Stimulated activated CD8-positive, alpha-beta memory T cell treated with anti-CD3 and anti-CD28 coated beads, Interleukin-15, amount 100 ng/mL, for 48 hours (primary cell): ENCODE results near the gene PRRX1.

Source experiments
- DNase-seq, 2 donors: peaks; one replicate each; pipeline ENCODE4 v3.0.0-alpha.2; 2020; ENCODE audit warnings: low read depth in 2 of 2

PRRX1 gene

GRCh38 chr1:170769691-170770090 is 105.8 kb downstream of the PRRX1 start:
- DNase-seq, result no peak

GRCh38 chr1:170770254-170770653 is 106.3 kb downstream of the PRRX1 start:
- DNase-seq, result no peak

- DNase-seq, result no peak
These were observed 112.3 kb downstream of the PRRX1 start for GRCh38 chr1:170776252-170776651.

- no peak for DNase-seq
These were observed 112.8 kb downstream of the PRRX1 start for GRCh38 chr1:170776777-170777176.
